HepG2 (cell line): ENCODE results near the gene TFDP2. TPM values are rescaled to one million over a fixed set of nuclear protein-coding genes. Genes with fewer than 3 reads are reported as not detected.

Experiments used
- NR2F1 ChIP-seq, 2 experiments: fragments of 450-650 bp in 1 of 2; formaldehyde crosslinking in 1 of 2; IDR thresholded peaks; 2 replicates each; pipeline versions ENCODE4 v1.5.0 to v1.6.1; 2016 to 2020; ENCODE audit warnings: mild to moderate bottlenecking in 1 of 2, missing compliant biosample characterization in 1 of 2, missing genetic modification reagents in 1 of 2, moderate library complexity in 1 of 2
- SOX13 ChIP-seq, 3 experiments: fragments of 450-650 bp in 1 of 3; sonication (generic) in 1 of 3; formaldehyde crosslinking in 1 of 3; IDR thresholded peaks in 2 of 3; conservative IDR thresholded peaks in 1 of 3; 2 replicates each; pipeline versions ENCODE4 v1.5.0 to v1.6.1; 2016 to 2020; ENCODE audit warnings: antibody characterized with exemption in 1 of 3, mild to moderate bottlenecking in 1 of 3, missing compliant biosample characterization in 1 of 3, missing genetic modification reagents in 1 of 3, moderate library complexity in 1 of 3
- TBX2 ChIP-seq: sonication (generic); formaldehyde crosslinking; IDR thresholded peaks from 2 replicates; pipeline ENCODE4 v1.5.0; 2020; ENCODE audit warnings: missing genetic modification reagents, mild to moderate bottlenecking, borderline replicate concordance
- TEAD3 ChIP-seq: optimal IDR thresholded peaks from 2 replicates; pipeline ENCODE3; 2016; ENCODE audit warnings: borderline replicate concordance
- ZMYM2 ChIP-seq: sonication (generic); formaldehyde crosslinking; IDR thresholded peaks from 2 replicates; pipeline ENCODE4 v1.8.0; 2022; ENCODE audit warnings: mild to moderate bottlenecking, missing genetic modification reagents
- polyA plus RNA-seq, 8 experiments: library from polyadenylated mRNA; depleted of rRNA in 3 of 8; stranded (reverse) in 7 of 8; unstranded in 1 of 8; fragments of >200 nt; fragmentation: Illumina TruSeq in 4 of 8; extraction: Trizol in 4 of 8; gene quantifications; 2 replicates each; pipeline versions ENCODE4 v1.2.1 to v1.2.3, GENCODE V29; 2011 to 2016; ENCODE audit warnings: low read depth in 4 of 8, missing spikeins in 1 of 8, mixed read lengths in 1 of 8; ENCODE audit not compliant: insufficient read depth in 1 of 8
- total RNA-seq, 5 experiments: library from RNA; depleted of rRNA; stranded (reverse); fragments of >200 nt; fragmentation: Illumina TruSeq; extraction: Trizol; gene quantifications; 2 replicates each; pipeline ENCODE4 v1.2.3, GENCODE V29; 2016; ENCODE audit warnings: low read depth in 1 of 5
- TF ChIP-seq, protein P1 (sequence below): sonication (generic); formaldehyde crosslinking; IDR thresholded peaks from 2 replicates; pipeline ENCODE4 v1.4.0; 2020; ENCODE audit warnings: missing genetic modification reagents
- TF ChIP-seq, protein P2 (sequence below): sonication (generic); formaldehyde crosslinking; IDR thresholded peaks from 2 replicates; pipeline ENCODE4 v1.4.0; 2020; ENCODE audit warnings: missing genetic modification reagents, mild to moderate bottlenecking, borderline replicate concordance
- TF ChIP-seq, protein P3 (sequence below): sonication (generic); formaldehyde crosslinking; conservative IDR thresholded peaks from 2 replicates; pipeline ENCODE4 v1.4.0; 2020; ENCODE audit warnings: mild to moderate bottlenecking, missing genetic modification reagents, moderate library complexity
- TF ChIP-seq, protein P4 (sequence below), 2 experiments: fragments of 450-650 bp in 1 of 2; sonication (generic) in 1 of 2; formaldehyde crosslinking in 1 of 2; IDR thresholded peaks; 2 replicates each; pipeline versions ENCODE4 v1.6.1 to v1.8.0; 2016 to 2022; ENCODE audit warnings: antibody characterized with exemption in 1 of 2, mild to moderate bottlenecking in 1 of 2, missing genetic modification reagents in 1 of 2

The TFDP2 gene
- total and polyA plus RNA-seq, 2 of the 13 experiments (the other 11 are each of a cell fraction or from before 2014, with no cell fraction given), result 17.9 to 37.4 TPM

DNA sequence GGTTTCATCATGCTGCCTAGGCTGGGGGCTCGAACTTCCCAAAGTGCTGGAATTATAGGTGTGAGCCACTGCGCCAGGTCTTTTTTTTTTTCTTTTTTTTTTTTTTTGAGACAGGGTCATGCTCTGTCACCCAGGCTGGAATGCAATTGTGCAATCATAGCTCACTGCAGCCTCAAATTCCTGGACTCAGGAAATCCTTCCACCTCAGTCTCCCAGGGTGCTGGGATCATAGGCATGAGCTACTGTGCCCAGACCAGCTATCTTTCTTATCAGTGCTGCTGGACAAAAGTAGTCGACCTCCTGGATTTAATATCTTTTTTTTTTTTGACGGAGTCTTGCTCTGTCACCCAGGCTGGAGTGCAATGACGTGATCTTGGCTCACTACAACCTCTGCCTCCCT is 60.8 kb downstream of the TFDP2 start (continued):
- TF ChIP-seq, protein P1, sequence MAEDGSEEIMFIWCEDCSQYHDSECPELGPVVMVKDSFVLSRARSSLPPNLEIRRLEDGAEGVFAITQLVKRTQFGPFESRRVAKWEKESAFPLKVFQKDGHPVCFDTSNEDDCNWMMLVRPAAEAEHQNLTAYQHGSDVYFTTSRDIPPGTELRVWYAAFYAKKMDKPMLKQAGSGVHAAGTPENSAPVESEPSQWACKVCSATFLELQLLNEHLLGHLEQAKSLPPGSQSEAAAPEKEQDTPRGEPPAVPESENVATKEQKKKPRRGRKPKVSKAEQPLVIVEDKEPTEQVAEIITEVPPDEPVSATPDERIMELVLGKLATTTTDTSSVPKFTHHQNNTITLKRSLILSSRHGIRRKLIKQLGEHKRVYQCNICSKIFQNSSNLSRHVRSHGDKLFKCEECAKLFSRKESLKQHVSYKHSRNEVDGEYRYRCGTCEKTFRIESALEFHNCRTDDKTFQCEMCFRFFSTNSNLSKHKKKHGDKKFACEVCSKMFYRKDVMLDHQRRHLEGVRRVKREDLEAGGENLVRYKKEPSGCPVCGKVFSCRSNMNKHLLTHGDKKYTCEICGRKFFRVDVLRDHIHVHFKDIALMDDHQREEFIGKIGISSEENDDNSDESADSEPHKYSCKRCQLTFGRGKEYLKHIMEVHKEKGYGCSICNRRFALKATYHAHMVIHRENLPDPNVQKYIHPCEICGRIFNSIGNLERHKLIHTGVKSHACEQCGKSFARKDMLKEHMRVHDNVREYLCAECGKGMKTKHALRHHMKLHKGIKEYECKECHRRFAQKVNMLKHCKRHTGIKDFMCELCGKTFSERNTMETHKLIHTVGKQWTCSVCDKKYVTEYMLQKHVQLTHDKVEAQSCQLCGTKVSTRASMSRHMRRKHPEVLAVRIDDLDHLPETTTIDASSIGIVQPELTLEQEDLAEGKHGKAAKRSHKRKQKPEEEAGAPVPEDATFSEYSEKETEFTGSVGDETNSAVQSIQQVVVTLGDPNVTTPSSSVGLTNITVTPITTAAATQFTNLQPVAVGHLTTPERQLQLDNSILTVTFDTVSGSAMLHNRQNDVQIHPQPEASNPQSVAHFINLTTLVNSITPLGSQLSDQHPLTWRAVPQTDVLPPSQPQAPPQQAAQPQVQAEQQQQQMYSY (CRISPR knock-in tag), result 0 out of 2 replicates have a peak, but pooled peaks have one; percentile 43
- TF ChIP-seq TEAD3 (CRISPR knock-in tag) (peak; percentile 98), SOX13 (IDR thresholded peaks at IDR 0.05) (no peak), SOX13 (CRISPR knock-in tag; conservative IDR thresholded peaks at IDR 0.05 in 1 of 2, IDR thresholded peaks at IDR 0.05 in 1 of 2) (peak in 1 of 2 experiments; percentile 42; a peak in 1 of 4 replicates), ZMYM2 (CRISPR knock-in tag) (0 out of 2 replicates have a peak, but pooled peaks have one; percentile 56), NR2F1 (CRISPR knock-in tag; IDR thresholded peaks at IDR 0.05) (peak; percentile 51; a peak in 2 of 4 replicates), TBX2 (CRISPR knock-in tag) (peak; percentile 62; the same call in 1 of the 2 replicates)
- TF ChIP-seq, protein P2, sequence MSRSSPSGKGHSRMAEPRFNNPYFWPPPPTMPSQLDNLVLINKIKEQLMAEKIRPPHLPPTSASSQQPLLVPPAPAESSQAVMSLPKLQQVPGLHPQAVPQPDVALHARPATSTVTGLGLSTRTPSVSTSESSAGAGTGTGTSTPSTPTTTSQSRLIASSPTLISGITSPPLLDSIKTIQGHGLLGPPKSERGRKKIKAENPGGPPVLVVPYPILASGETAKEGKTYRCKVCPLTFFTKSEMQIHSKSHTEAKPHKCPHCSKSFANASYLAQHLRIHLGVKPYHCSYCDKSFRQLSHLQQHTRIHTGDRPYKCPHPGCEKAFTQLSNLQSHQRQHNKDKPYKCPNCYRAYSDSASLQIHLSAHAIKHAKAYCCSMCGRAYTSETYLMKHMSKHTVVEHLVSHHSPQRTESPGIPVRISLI (CRISPR knock-in tag), result peak; percentile 98
- TF ChIP-seq, protein P3, sequence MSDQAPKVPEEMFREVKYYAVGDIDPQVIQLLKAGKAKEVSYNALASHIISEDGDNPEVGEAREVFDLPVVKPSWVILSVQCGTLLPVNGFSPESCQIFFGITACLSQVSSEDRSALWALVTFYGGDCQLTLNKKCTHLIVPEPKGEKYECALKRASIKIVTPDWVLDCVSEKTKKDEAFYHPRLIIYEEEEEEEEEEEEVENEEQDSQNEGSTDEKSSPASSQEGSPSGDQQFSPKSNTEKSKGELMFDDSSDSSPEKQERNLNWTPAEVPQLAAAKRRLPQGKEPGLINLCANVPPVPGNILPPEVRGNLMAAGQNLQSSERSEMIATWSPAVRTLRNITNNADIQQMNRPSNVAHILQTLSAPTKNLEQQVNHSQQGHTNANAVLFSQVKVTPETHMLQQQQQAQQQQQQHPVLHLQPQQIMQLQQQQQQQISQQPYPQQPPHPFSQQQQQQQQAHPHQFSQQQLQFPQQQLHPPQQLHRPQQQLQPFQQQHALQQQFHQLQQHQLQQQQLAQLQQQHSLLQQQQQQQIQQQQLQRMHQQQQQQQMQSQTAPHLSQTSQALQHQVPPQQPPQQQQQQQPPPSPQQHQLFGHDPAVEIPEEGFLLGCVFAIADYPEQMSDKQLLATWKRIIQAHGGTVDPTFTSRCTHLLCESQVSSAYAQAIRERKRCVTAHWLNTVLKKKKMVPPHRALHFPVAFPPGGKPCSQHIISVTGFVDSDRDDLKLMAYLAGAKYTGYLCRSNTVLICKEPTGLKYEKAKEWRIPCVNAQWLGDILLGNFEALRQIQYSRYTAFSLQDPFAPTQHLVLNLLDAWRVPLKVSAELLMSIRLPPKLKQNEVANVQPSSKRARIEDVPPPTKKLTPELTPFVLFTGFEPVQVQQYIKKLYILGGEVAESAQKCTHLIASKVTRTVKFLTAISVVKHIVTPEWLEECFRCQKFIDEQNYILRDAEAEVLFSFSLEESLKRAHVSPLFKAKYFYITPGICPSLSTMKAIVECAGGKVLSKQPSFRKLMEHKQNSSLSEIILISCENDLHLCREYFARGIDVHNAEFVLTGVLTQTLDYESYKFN (CRISPR knock-in tag), result peak; percentile 34; the same call in 1 of the 2 replicates
- TF ChIP-seq, protein P4, sequence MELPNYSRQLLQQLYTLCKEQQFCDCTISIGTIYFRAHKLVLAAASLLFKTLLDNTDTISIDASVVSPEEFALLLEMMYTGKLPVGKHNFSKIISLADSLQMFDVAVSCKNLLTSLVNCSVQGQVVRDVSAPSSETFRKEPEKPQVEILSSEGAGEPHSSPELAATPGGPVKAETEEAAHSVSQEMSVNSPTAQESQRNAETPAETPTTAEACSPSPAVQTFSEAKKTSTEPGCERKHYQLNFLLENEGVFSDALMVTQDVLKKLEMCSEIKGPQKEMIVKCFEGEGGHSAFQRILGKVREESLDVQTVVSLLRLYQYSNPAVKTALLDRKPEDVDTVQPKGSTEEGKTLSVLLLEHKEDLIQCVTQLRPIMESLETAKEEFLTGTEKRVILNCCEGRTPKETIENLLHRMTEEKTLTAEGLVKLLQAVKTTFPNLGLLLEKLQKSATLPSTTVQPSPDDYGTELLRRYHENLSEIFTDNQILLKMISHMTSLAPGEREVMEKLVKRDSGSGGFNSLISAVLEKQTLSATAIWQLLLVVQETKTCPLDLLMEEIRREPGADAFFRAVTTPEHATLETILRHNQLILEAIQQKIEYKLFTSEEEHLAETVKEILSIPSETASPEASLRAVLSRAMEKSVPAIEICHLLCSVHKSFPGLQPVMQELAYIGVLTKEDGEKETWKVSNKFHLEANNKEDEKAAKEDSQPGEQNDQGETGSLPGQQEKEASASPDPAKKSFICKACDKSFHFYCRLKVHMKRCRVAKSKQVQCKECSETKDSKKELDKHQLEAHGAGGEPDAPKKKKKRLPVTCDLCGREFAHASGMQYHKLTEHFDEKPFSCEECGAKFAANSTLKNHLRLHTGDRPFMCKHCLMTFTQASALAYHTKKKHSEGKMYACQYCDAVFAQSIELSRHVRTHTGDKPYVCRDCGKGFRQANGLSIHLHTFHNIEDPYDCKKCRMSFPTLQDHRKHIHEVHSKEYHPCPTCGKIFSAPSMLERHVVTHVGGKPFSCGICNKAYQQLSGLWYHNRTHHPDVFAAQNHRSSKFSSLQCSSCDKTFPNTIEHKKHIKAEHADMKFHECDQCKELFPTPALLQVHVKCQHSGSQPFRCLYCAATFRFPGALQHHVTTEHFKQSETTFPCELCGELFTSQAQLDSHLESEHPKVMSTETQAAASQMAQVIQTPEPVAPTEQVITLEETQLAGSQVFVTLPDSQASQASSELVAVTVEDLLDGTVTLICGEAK (IDR thresholded peaks at IDR 0.05), result no peak
- TF ChIP-seq, protein P4 (CRISPR knock-in tag; IDR thresholded peaks at IDR 0.05), result 0 out of 2 replicates have a peak, but pooled peaks have one; percentile 21
